HEK293T (cell line): ENCODE results near the gene MTRF1.

Experiments
- CTCF ChIA-PET: fragments of 350-600 bp; formaldehyde crosslinking; extraction: SDS; loops from one replicate; lab custom pipeline; 2021; ENCODE audit warnings: antibody characterized with exemption, inconsistent platforms; lab: Yijun Ruan, JAX
- POLR2A ChIA-PET: fragments of 350-600 bp; formaldehyde crosslinking; extraction: SDS; loops from one replicate; lab custom pipeline; 2020; ENCODE audit warnings: antibody characterized with exemption, inconsistent platforms; lab: Yijun Ruan, JAX
- DNase-seq: peaks from one replicate; pipeline ENCODE4 v3.0.0; 2012; ENCODE audit warnings: mixed read lengths; ENCODE audit errors: extremely low spot score
- ARNT ChIP-seq: fragments of 450-650 bp; IDR thresholded peaks from 2 replicates; pipeline ENCODE4 v1.6.1; 2017; ENCODE audit warnings: mild to moderate bottlenecking
- BHLHE40 ChIP-seq: fragments of 450-650 bp; IDR thresholded peaks from 2 replicates; pipeline ENCODE4 v1.6.1; 2016; ENCODE audit warnings: mild to moderate bottlenecking, moderate library complexity, borderline replicate concordance
- CTBP1 ChIP-seq: fragments of 450-650 bp; IDR thresholded peaks from 2 replicates; pipeline ENCODE4 v1.6.1; 2016; ENCODE audit warnings: borderline replicate concordance
- ELF4 ChIP-seq: fragments of 450-650 bp; IDR thresholded peaks from 2 replicates; pipeline ENCODE4 v1.6.1; 2017; ENCODE audit warnings: antibody characterized with exemption
- FOXA1 ChIP-seq: fragments of 450-650 bp; IDR thresholded peaks from 2 replicates; pipeline ENCODE4 v1.6.1; 2016; ENCODE audit warnings: mild to moderate bottlenecking
- FOXK2 ChIP-seq: fragments of 450-650 bp; IDR thresholded peaks from 2 replicates; pipeline ENCODE4 v1.6.1; 2016; ENCODE audit warnings: mild to moderate bottlenecking
- FOXM1 ChIP-seq: fragments of 450-650 bp; IDR thresholded peaks from 2 replicates; pipeline ENCODE4 v1.6.1; 2017; ENCODE audit warnings: mild to moderate bottlenecking, borderline replicate concordance
- HDGF ChIP-seq: fragments of 450-650 bp; IDR thresholded peaks from 2 replicates; pipeline ENCODE4 v1.6.1; 2017; ENCODE audit warnings: antibody characterized with exemption, borderline replicate concordance
- L3MBTL2 ChIP-seq: fragments of 450-650 bp; conservative IDR thresholded peaks from 2 replicates; pipeline ENCODE4 v1.6.1; 2016; ENCODE audit warnings: mild to moderate bottlenecking
- LEF1 ChIP-seq: fragments of 450-650 bp; IDR thresholded peaks from 2 replicates; pipeline ENCODE4 v1.6.1; 2017; ENCODE audit warnings: mild to moderate bottlenecking, borderline replicate concordance
- NFRKB ChIP-seq: fragments of 450-650 bp; IDR thresholded peaks from 2 replicates; pipeline ENCODE4 v1.6.1; 2016; ENCODE audit warnings: mild to moderate bottlenecking, moderate library complexity
- PKNOX1 ChIP-seq: fragments of 450-650 bp; IDR thresholded peaks from 2 replicates; pipeline ENCODE4 v1.6.1; 2016
- SP1 ChIP-seq: fragments of 450-650 bp; IDR thresholded peaks from 2 replicates; pipeline ENCODE4 v1.6.1; 2017
- SUZ12 ChIP-seq: fragments of 450-650 bp; IDR thresholded peaks from 2 replicates; pipeline ENCODE4 v1.6.1; 2016; ENCODE audit warnings: mild to moderate bottlenecking
- TARDBP ChIP-seq: fragments of 450-650 bp; IDR thresholded peaks from 2 replicates; pipeline ENCODE4 v1.6.1; 2016
- ZNF384 ChIP-seq: fragments of 450-650 bp; IDR thresholded peaks from 2 replicates; pipeline ENCODE4 v1.6.1; 2016

MTRF1 gene

GRCh38 chr13:41224113-41225110, 39.0 kb downstream of the MTRF1 start:
- DNase-seq = no peak
- CTCF ChIA-PET = no interaction called here
- TF ChIP-seq NFRKB (no peak), LEF1 (no peak), FOXM1 (no peak), L3MBTL2 (no peak), HDGF (no peak), FOXK2 (no peak), BHLHE40 (no peak), SP1 (no peak), CTBP1 (no peak), ARNT (no peak), ZNF384 (no peak), TARDBP (no peak), ELF4 (no peak), FOXA1 (no peak), PKNOX1 (no peak), SUZ12 (no peak)
- POLR2A ChIA-PET = no interaction called here

GRCh38 chr13:41222259-41222852, 41.0 kb downstream of the MTRF1 start:
- POLR2A ChIA-PET = no interaction called here
- CTCF ChIA-PET = interaction anchor here (1.2 kb wide), 1 partner anchor 168 kb away, joined by 3 read pairs; no protein-coding TSS in a partner anchor
- TF ChIP-seq NFRKB (no peak), PKNOX1 (peak; percentile 76)
- peak; percentile 65 for DNase-seq

- POLR2A ChIA-PET = no interaction called here
- TF ChIP-seq BHLHE40 (no peak), CTBP1 (no peak), ELF4 (no peak), ZNF384 (no peak), HDGF (no peak), FOXA1 (no peak), SP1 (no peak), SUZ12 (no peak), FOXM1 (no peak), NFRKB (no peak), TARDBP (no peak), PKNOX1 (no peak)
- CTCF ChIA-PET = no interaction called here
- no peak for DNase-seq
These were observed 43.0 kb downstream of the MTRF1 start for GRCh38 chr13:41220401-41220800.

GRCh38 chr13:41216160-41216559, 47.2 kb downstream of the MTRF1 start:
- ChIA-PET POLR2A (interaction anchor here (1.2 kb wide), 1 partner anchor 13 kb away, joined by 3 read pairs; no protein-coding TSS in a partner anchor), CTCF (interaction anchor here (0.6 kb wide), 1 partner anchor 155 kb away, joined by 5 read pairs; no protein-coding TSS in a partner anchor)
- DNase-seq = no peak
- TF ChIP-seq SP1 = no peak
- no peak for TF ChIP-seq ELF4
- TF ChIP-seq FOXM1 = no peak
- no peak for TF ChIP-seq FOXA1
- no peak for TF ChIP-seq HDGF
- no peak for TF ChIP-seq L3MBTL2
- no peak for TF ChIP-seq TARDBP
- no peak for TF ChIP-seq ZNF384
- TF ChIP-seq FOXK2 = no peak

- CTCF ChIA-PET = no interaction called here
- TF ChIP-seq BHLHE40 (no peak), PKNOX1 (no peak), ARNT (no peak), CTBP1 (no peak), SUZ12 (no peak), FOXM1 (no peak), NFRKB (no peak), ELF4 (no peak), FOXK2 (no peak), L3MBTL2 (no peak), FOXA1 (no peak), TARDBP (no peak), SP1 (no peak), LEF1 (no peak), ZNF384 (no peak), HDGF (no peak)
- no peak for DNase-seq
- POLR2A ChIA-PET = no interaction called here
These were observed 49.5 kb downstream of the MTRF1 start for GRCh38 chr13:41213919-41214318.
